H1 (cell line): ENCODE results near the gene OR1C1. TPM values are rescaled to one million over a fixed set of nuclear protein-coding genes. Genes with fewer than 3 reads are reported as not detected.

Experiments
- CTCF ChIA-PET: fragments of 300-600 bp; sonication (Branson Sonifier 250); formaldehyde crosslinking; loops from one replicate; lab custom pipeline; 2021; ENCODE audit not compliant: partially characterized antibody; lab: Charles Lee
- POLR2A ChIA-PET: fragments of 300-600 bp; sonication (Branson Sonifier 250); formaldehyde crosslinking; loops from one replicate; lab custom pipeline; 2021; ENCODE audit warnings: inconsistent platforms; ENCODE audit not compliant: partially characterized antibody; lab: Charles Lee
- DNase-seq, 2 experiments: peaks; one replicate each; pipeline versions ENCODE4 v3.0.0 to v3.0.0-alpha.2; 2010 to 2022; ENCODE audit warnings: low spot score in 2 of 2, low read depth in 1 of 2, mixed read lengths in 1 of 2
- FAIRE-seq: peaks from 2 replicates; lab custom pipeline; 2011; peaks lifted over from hg19 to GRCh38; lab: Jason Lieb, UNC
- H2AFZ ChIP-seq: 2 replicates; pipeline ENCODE4 v1.8.1; 2012; ENCODE audit warnings: low read length, inconsistent platforms
- H2AK5ac ChIP-seq: 2 replicates; pipeline ENCODE4 v1.6.1; 2013; ENCODE audit warnings: low read depth, low read length
- H2BK120ac ChIP-seq: replicated peaks from 2 replicates; pipeline ENCODE3; 2013; ENCODE audit warnings: low read depth, low read length, inconsistent platforms
- H2BK12ac ChIP-seq: 2 replicates; pipeline ENCODE4 v1.6.1; 2013; ENCODE audit warnings: low read depth, low read length
- H2BK15ac ChIP-seq: 2 replicates; pipeline ENCODE4 v1.6.1; 2013; ENCODE audit warnings: low read length
- H2BK20ac ChIP-seq: 2 replicates; pipeline ENCODE4 v1.6.1; 2013; ENCODE audit warnings: low read length
- H2BK5ac ChIP-seq: 2 replicates; pipeline ENCODE4 v1.6.1; 2013; ENCODE audit warnings: low read depth, low read length
- H3K14ac ChIP-seq: 2 replicates; pipeline ENCODE4 v1.6.1; 2013; ENCODE audit warnings: inconsistent platforms; ENCODE audit not compliant: insufficient read length
- H3K18ac ChIP-seq: 2 replicates; pipeline ENCODE4 v1.6.1; 2013; ENCODE audit warnings: low read length; ENCODE audit errors: extremely low read depth
- H3K23ac ChIP-seq: 2 replicates; pipeline ENCODE4 v1.6.1; 2013; ENCODE audit warnings: inconsistent platforms; ENCODE audit not compliant: insufficient read length
- H3K23me2 ChIP-seq: 2 replicates; pipeline ENCODE4 v1.6.1; 2013; ENCODE audit warnings: low read depth, low read length
- H3K27ac ChIP-seq: 2 replicates; pipeline ENCODE4 v1.6.1; 2011; ENCODE audit warnings: low read depth, low read length, inconsistent platforms
- H3K27me3 ChIP-seq, 4 experiments: replicated peaks in 1 of 4; 1 replicate in 1 of 4; 2 replicates in 3 of 4; pipeline versions ENCODE4 v1.6.1 to v1.8.1; 2011 to 2013; ENCODE audit warnings: low read length in 3 of 4, mild to moderate bottlenecking in 3 of 4, inconsistent platforms in 2 of 4, mixed read lengths in 2 of 4, moderate library complexity in 1 of 4; ENCODE audit not compliant: control insufficient read depth in 3 of 4, insufficient read depth in 3 of 4; ENCODE audit errors: extremely low read depth in 1 of 4
- H3K36me3 ChIP-seq, 4 experiments: 2 replicates each; pipeline versions ENCODE4 v1.6.1 to v1.8.1; 2011 to 2013; ENCODE audit warnings: mild to moderate bottlenecking in 4 of 4, low read length in 3 of 4, moderate library complexity in 2 of 4, control low read depth in 1 of 4, inconsistent platforms in 1 of 4; ENCODE audit not compliant: insufficient read depth in 4 of 4, control insufficient read depth in 2 of 4
- H3K4ac ChIP-seq: replicated peaks from 2 replicates; pipeline ENCODE3; 2013; ENCODE audit warnings: low read length, low read depth, mixed read lengths, inconsistent platforms; ENCODE audit not compliant: insufficient read length
- H3K4me1 ChIP-seq, 4 experiments: replicated peaks in 1 of 4; 1 replicate in 1 of 4; 2 replicates in 3 of 4; pipeline versions ENCODE4 v1.6.1 to v1.8.1; 2011 to 2013; ENCODE audit warnings: low read length in 3 of 4, inconsistent platforms in 2 of 4, mixed read lengths in 1 of 4; ENCODE audit not compliant: insufficient read depth in 4 of 4, control insufficient read depth in 3 of 4
- H3K4me2 ChIP-seq, 2 experiments: 2 replicates each; pipeline versions ENCODE4 v1.6.1 to v1.8.1; 2011 to 2013; ENCODE audit warnings: low read depth in 2 of 2, low read length in 2 of 2, control low read depth in 1 of 2, inconsistent platforms in 1 of 2, mild to moderate bottlenecking in 1 of 2; ENCODE audit not compliant: insufficient read depth in 1 of 2
- H3K4me3 ChIP-seq, 4 experiments: fragments of 200-600, 300-600 bp in 1 of 4; sonication (generic), shearing (Covaris generic), sonication (Bioruptor Twin) in 1 of 4; 2 replicates each; pipeline versions ENCODE4 v1.5.1 to v1.8.1; 2011 to 2016; ENCODE audit warnings: low read length in 4 of 4, low read depth in 3 of 4, control low read depth in 2 of 4, inconsistent platforms in 2 of 4, mild to moderate bottlenecking in 2 of 4, mixed read lengths in 1 of 4, moderate library complexity in 1 of 4; ENCODE audit not compliant: insufficient read depth in 2 of 4; ENCODE audit errors: extremely low read depth in 1 of 4
- H3K56ac ChIP-seq: replicated peaks from 2 replicates; pipeline ENCODE3; 2013; ENCODE audit warnings: low read depth, mild to moderate bottlenecking, mixed read lengths, low read length, inconsistent platforms; ENCODE audit not compliant: insufficient read length
- H3K79me1 ChIP-seq: 2 replicates; pipeline ENCODE4 v1.6.1; 2013; ENCODE audit warnings: low read depth, low read length, control low read depth
- H3K79me2 ChIP-seq, 2 experiments: 2 replicates each; pipeline versions ENCODE4 v1.6.1 to v1.8.1; 2012 to 2013; ENCODE audit warnings: low read length in 2 of 2, mild to moderate bottlenecking in 2 of 2, inconsistent platforms in 1 of 2; ENCODE audit not compliant: insufficient read depth in 2 of 2, control insufficient read depth in 1 of 2
- H3K9ac ChIP-seq, 4 experiments: replicated peaks in 1 of 4; 1 replicate in 1 of 4; 2 replicates in 3 of 4; pipeline versions ENCODE4 v1.6.1 to v1.8.1; 2011 to 2013; ENCODE audit warnings: low read depth in 3 of 4, low read length in 3 of 4, control low read depth in 2 of 4, mild to moderate bottlenecking in 2 of 4, moderate library complexity in 2 of 4, inconsistent platforms in 1 of 4; ENCODE audit errors: extremely low read depth in 1 of 4
- H3K9me3 ChIP-seq, 2 experiments: 2 replicates each; pipeline versions ENCODE4 v1.6.1 to v1.8.1; 2012 to 2013; ENCODE audit warnings: mild to moderate bottlenecking in 2 of 2, moderate library complexity in 2 of 2, control low read depth in 1 of 2, inconsistent platforms in 1 of 2, low read depth in 1 of 2, low read length in 1 of 2, mixed read lengths in 1 of 2; ENCODE audit not compliant: insufficient read depth in 2 of 2
- H4K20me1 ChIP-seq, 2 experiments: replicated peaks in 1 of 2; 2 replicates each; pipeline versions ENCODE3 to v1.8.1; 2011 to 2013; ENCODE audit warnings: inconsistent platforms in 2 of 2, low read length in 2 of 2, mild to moderate bottlenecking in 1 of 2; ENCODE audit not compliant: insufficient read depth in 2 of 2, control insufficient read depth in 1 of 2
- H4K5ac ChIP-seq: 2 replicates; pipeline ENCODE4 v1.6.1; 2013; ENCODE audit warnings: low read length, low read depth, mixed read lengths, inconsistent platforms; ENCODE audit not compliant: insufficient read length
- H4K8ac ChIP-seq: 2 replicates; pipeline ENCODE4 v1.8.0; 2013; ENCODE audit warnings: mild to moderate bottlenecking, moderate library complexity, low read length, inconsistent platforms; ENCODE audit not compliant: insufficient read depth; ENCODE audit errors: extremely low read depth
- H4K91ac ChIP-seq: replicated peaks from 2 replicates; pipeline ENCODE3; 2013; ENCODE audit warnings: low read length, mixed read lengths, inconsistent platforms; ENCODE audit not compliant: insufficient read length
- BACH1 ChIP-seq: IDR thresholded peaks from 2 replicates; pipeline ENCODE4 v1.6.1; 2012; ENCODE audit warnings: low read length, improper control_type of control experiment
- BCL11A ChIP-seq, 2 experiments: IDR thresholded peaks; one replicate each; pipeline ENCODE4 v1.6.1; 2011; ENCODE audit warnings: low read depth in 2 of 2, low read length in 2 of 2, mild to moderate bottlenecking in 2 of 2
- HDAC2 ChIP-seq, 2 experiments: fragments of 300-600 bp in 1 of 2; sonication (generic) in 1 of 2; IDR thresholded peaks; 2 replicates each; pipeline ENCODE4 v1.6.1; 2011 to 2012; ENCODE audit warnings: low read depth in 2 of 2, low read length in 2 of 2, mild to moderate bottlenecking in 2 of 2, moderate library complexity in 2 of 2, borderline replicate concordance in 1 of 2, inconsistent platforms in 1 of 2
- JUND ChIP-seq: IDR thresholded peaks from 2 replicates; pipeline ENCODE4 v1.6.1; 2011; ENCODE audit warnings: mild to moderate bottlenecking, improper control_type of control experiment, low read length
- PHF8 ChIP-seq: fragments of 200-600 bp; sonication (generic); conservative IDR thresholded peaks from 2 replicates; pipeline ENCODE4 v1.7.1; 2012; ENCODE audit warnings: low read depth, mild to moderate bottlenecking, inconsistent platforms, low read length, moderate library complexity
- POLR2A ChIP-seq, 2 experiments: IDR thresholded peaks; 1 replicate in 1 of 2; 2 replicates in 1 of 2; pipeline ENCODE4 v1.6.1; 2011; ENCODE audit warnings: low read depth in 2 of 2, low read length in 2 of 2, mild to moderate bottlenecking in 2 of 2; ENCODE audit errors: control extremely low read depth in 1 of 2
- SP1 ChIP-seq: IDR thresholded peaks from 2 replicates; pipeline ENCODE4 v1.6.1; 2011; ENCODE audit warnings: low read depth, low read length
- TEAD4 ChIP-seq: IDR thresholded peaks from 2 replicates; pipeline ENCODE4 v1.6.1; 2012; ENCODE audit warnings: low read depth, low read length, inconsistent platforms, mixed read lengths
- WGBS, 2 experiments: shearing (Covaris generic) in 1 of 2; methylation state at CpG; one replicate each; pipeline versions ENCODE4 v1.1.6 to v1.1.7; 2013 to 2015; ENCODE audit warnings: low lambda C conversion rate in 2 of 2, mixed read lengths in 2 of 2, inconsistent platforms in 1 of 2, low coverage in 1 of 2, missing lambda C conversion rate in 1 of 2; ENCODE audit not compliant: insufficient replicate concordance in 2 of 2, insufficient coverage in 1 of 2, insufficient read length in 1 of 2; ENCODE audit errors: extremely low coverage in 1 of 2, missing lambda C conversion rate in 1 of 2; 5-methylcytosine and 5-hydroxymethylcytosine counted together
- long read RNA-seq, 2 experiments: library from RNA in 1 of 2; library from capped mRNA in 1 of 2; stranded (forward); transcript quantifications; one replicate each; pipeline ENCODE4 v2.0.0, GENCODE V29; 2021; ENCODE audit warnings: inconsistent platforms in 1 of 2
- polyA minus RNA-seq, 3 experiments: library from RNA; depleted of rRNA, polyadenylated mRNA; stranded (reverse); fragments of >200 nt; gene quantifications; 1 replicate in 2 of 3; 2 replicates in 1 of 3; pipeline ENCODE4 v1.2.3, GENCODE V29; 2011
- polyA plus RNA-seq, 7 experiments: library from polyadenylated mRNA; depleted of rRNA in 3 of 7; stranded (reverse) in 5 of 7; unstranded in 2 of 7; fragments of >200 nt in 5 of 7; fragments of 200-250 nt in 2 of 7; gene quantifications; 1 replicate in 5 of 7; 2 replicates in 1 of 7; 4 replicates in 1 of 7; pipeline versions ENCODE4 v1.2.1 to v1.2.3, GENCODE V29; 2011 to 2013; ENCODE audit warnings: missing spikeins in 2 of 7, mixed read lengths in 2 of 7
- total RNA-seq: library from RNA; stranded (reverse); fragmentation: NEBNext Ultra II Directional; extraction: Animal tissue kit (Norgen Biotek cat#: 25700); gene quantifications from 2 replicates; pipeline ENCODE4 v1.2.1, GENCODE V29; 2021

The OR1C1 gene
- total RNA-seq, result not detected in 2 replicates
- polyA plus RNA-seq (2011; rRNA removed), result not detected in 2 replicates
- polyA plus RNA-seq (2011; cell fraction: cytosol; rRNA removed), result not detected
- polyA plus RNA-seq (2011; cell fraction: nucleus; rRNA removed), result not detected
- polyA plus RNA-seq (2012, experiment 1 of 2), result not detected in 4 replicates
- polyA plus RNA-seq (2012, experiment 2 of 2), result not detected
- not detected for polyA plus RNA-seq (2013, experiment 1 of 2)
- not detected for polyA plus RNA-seq (2013, experiment 2 of 2)
- not detected in 2 replicates for polyA minus RNA-seq (2011; rRNA and poly(A)+ RNA removed)
- polyA minus RNA-seq (2011; cell fraction: cytosol; rRNA and poly(A)+ RNA removed), result not detected
- polyA minus RNA-seq (2011; cell fraction: nucleus; rRNA and poly(A)+ RNA removed), result not detected
- long read RNA-seq, experiment 1, result 0 reads
- long read RNA-seq, experiment 2, result 0 reads

- H3K36me3 ChIP-seq, result no peaks in the 10 kb centered on the region
- no peak within 1 kb of the TSS for H3K14ac ChIP-seq
- no peak within 1 kb of the TSS for H2AK5ac ChIP-seq
- no peaks in the 10 kb centered on the region for H3K23me2 ChIP-seq
- no peak within 1 kb of the TSS for H3K18ac ChIP-seq
- H3K4me3 ChIP-seq, result no peak within 1 kb of the TSS
- H3K9ac ChIP-seq, result no peak within 1 kb of the TSS
- H2BK12ac ChIP-seq, result no peak within 1 kb of the TSS
- TF ChIP-seq HDAC2 (IDR thresholded peaks at IDR 0.05; ENCODE audit: borderline replicate concordance in 1 of 2, low read depth in 2 of 2, low read length in 2 of 2), result no peak
- no peak for TF ChIP-seq POLR2A (IDR thresholded peaks at IDR 0.05; ENCODE audit: control extremely low read depth in 1 of 2, low read depth in 2 of 2, low read length in 2 of 2)
- TF ChIP-seq BACH1, result no peak
- TF ChIP-seq JUND, result no peak
- TF ChIP-seq PHF8, result no peak
- no peak for TF ChIP-seq SP1
- TF ChIP-seq BCL11A (IDR thresholded peaks at IDR 0.05; ENCODE audit: low read depth in 2 of 2, low read length in 2 of 2), result no peak
- no peak for TF ChIP-seq TEAD4
- H3K4me1 ChIP-seq, result no peaks in the 10 kb centered on the region
- no peak within 1 kb of the TSS for H2BK5ac ChIP-seq
- no peak within 1 kb of the TSS for H3K4me2 ChIP-seq
- H2BK120ac ChIP-seq, result no peak within 1 kb of the TSS
- H3K79me2 ChIP-seq, result no peaks in the 10 kb centered on the region
- no peak within 1 kb of the TSS for H3K23ac ChIP-seq
- H3K4ac ChIP-seq, result no peak within 1 kb of the TSS
- H2AFZ ChIP-seq, result no peak within 1 kb of the TSS
- no peak within 1 kb of the TSS for H2BK20ac ChIP-seq
- CTCF ChIA-PET, result interaction anchor here (0.6 kb wide), 1 partner anchor 503 kb away, joined by 3 read pairs; no protein-coding TSS in a partner anchor
- H3K27ac ChIP-seq, result no peak within 1 kb of the TSS
- no peaks in the 10 kb centered on the region for H3K27me3 ChIP-seq
- no peak within 1 kb of the TSS for H4K5ac ChIP-seq
- peaks cover 38 to 51% of the 10 kb centered on the region in 2 experiments for H3K9me3 ChIP-seq
- H4K91ac ChIP-seq, result no peak within 1 kb of the TSS
- POLR2A ChIA-PET, result no interaction called here
- H3K79me1 ChIP-seq, result no peaks in the 10 kb centered on the region
- WGBS, 2 experiments, result 91% methylated on average over 3 of the region's 3 CpGs; no CpG with 5 or more reads in 1 of the 2 experiments
- FAIRE-seq (no peak), DNase-seq (no peak)
- no peak within 1 kb of the TSS for H2BK15ac ChIP-seq
- no peak within 1 kb of the TSS for H3K56ac ChIP-seq
- no peaks in the 10 kb centered on the region for H4K20me1 ChIP-seq
- H4K8ac ChIP-seq, result no peak within 1 kb of the TSS
Observed at GRCh38 chr1:247760456-247760855, at the start of gene OR1C1. Gene OR1C1 (minus strand): TSS chr1:247760556. CDS start chr1:247758406, 2,150 bp downstream.
